HCT116 (cell line): ENCODE results near the gene PADI4. TPM values are rescaled to one million over a fixed set of nuclear protein-coding genes. Genes with fewer than 3 reads are reported as not detected.

Experiments used
- ATAC-seq: fragments of 200-7000 bp; cut with Tn5 transposase; 2 replicates; pipeline ENCODE4 v1.9.1; 2020; ENCODE audit warnings: mild to moderate bottlenecking, moderate library complexity
- BruUV-seq: library from RNA; stranded (reverse); fragments of 400-500 nt; replicated peaks from 2 replicates; lab custom pipeline; 2021; lab: Mats Ljungman, UMichigan
- CTCF ChIA-PET: fragments of 300-600 bp; sonication (Branson Sonifier 250); formaldehyde crosslinking; loops from one replicate; lab custom pipeline; 2021; ENCODE audit warnings: antibody characterized with exemption; lab: Charles Lee
- POLR2A ChIA-PET: fragments of 300-600, 350-600 bp; sonication (Branson Sonifier 250); formaldehyde crosslinking; loops from one replicate; lab custom pipeline; 2021; ENCODE audit warnings: antibody characterized with exemption; lab: Charles Lee
- RAD21 ChIA-PET, 2 experiments: fragments of 300-600 bp; sonication (Branson Sonifier 250); formaldehyde crosslinking; loops; one replicate each; lab custom pipeline; 2023; ENCODE audit warnings: low total read pairs in 2 of 2; ENCODE audit not compliant: uncharacterized antibody in 2 of 2, unreplicated experiment in 2 of 2, low non-redundant PET in 1 of 2; lab: Charles Lee
- DNase-seq: peaks from one replicate; pipeline ENCODE4 v3.0.0-alpha.2; 2010; ENCODE audit warnings: low read depth, low spot score
- H2AFZ ChIP-seq: fragments of 200-600 bp; shearing (Covaris generic), sonication (generic); 2 replicates; pipeline ENCODE4 v1.6.1; 2017; ENCODE audit warnings: low read depth, mixed run types, mixed read lengths, antibody characterized with exemption, low read length; ENCODE audit not compliant: poor library complexity, severe bottlenecking
- H3K27ac ChIP-seq: 2 replicates; pipeline ENCODE4 v1.5.1; 2012; ENCODE audit warnings: low read depth, low read length
- H3K27me3 ChIP-seq: fragments of 200-600 bp; sonication (generic); 2 replicates; pipeline ENCODE4 v1.6.1; 2016; ENCODE audit warnings: mixed run types, low read length, mixed read lengths; ENCODE audit not compliant: insufficient read depth
- H3K36me3 ChIP-seq, 2 experiments: fragments of 200-500 bp in 1 of 2; fragments of 200-600 bp in 1 of 2; sonication (Bioruptor generic) in 1 of 2; sonication (generic) in 1 of 2; 2 replicates each; pipeline versions ENCODE4 v1.5.1 to v1.6.1; 2014 to 2016; ENCODE audit warnings: low read length in 2 of 2, inconsistent platforms in 1 of 2, mixed read lengths in 1 of 2, mixed run types in 1 of 2; ENCODE audit not compliant: insufficient read depth in 2 of 2, control insufficient read depth in 1 of 2
- H3K4me1 ChIP-seq, 2 experiments: fragments of 200-600 bp in 1 of 2; sonication (generic) in 1 of 2; 2 replicates each; pipeline versions ENCODE4 v1.5.1 to v1.6.1; 2012 to 2017; ENCODE audit warnings: low read length in 2 of 2, inconsistent platforms in 1 of 2, mild to moderate bottlenecking in 1 of 2, mixed read lengths in 1 of 2, mixed run types in 1 of 2, moderate library complexity in 1 of 2; ENCODE audit not compliant: insufficient read depth in 2 of 2, control insufficient read depth in 1 of 2
- H3K4me2 ChIP-seq: fragments of 200-600 bp; sonication (generic); 2 replicates; pipeline ENCODE4 v1.6.1; 2017; ENCODE audit warnings: mixed run types, low read length, mixed read lengths
- H3K4me3 ChIP-seq, 2 experiments: fragments of 200-600 bp in 1 of 2; sonication (generic) in 1 of 2; replicated peaks in 1 of 2; 2 replicates each; pipeline ENCODE4 v1.5.1; 2011 to 2016; ENCODE audit warnings: low read length in 2 of 2, control low read depth in 1 of 2, low read depth in 1 of 2, mild to moderate bottlenecking in 1 of 2, mixed read lengths in 1 of 2, mixed run types in 1 of 2
- H3K79me2 ChIP-seq: fragments of 200-600 bp; sonication (generic); 2 replicates; pipeline ENCODE4 v1.6.1; 2017; ENCODE audit warnings: mild to moderate bottlenecking, mixed run types, low read length, moderate library complexity, mixed read lengths; ENCODE audit not compliant: insufficient read depth
- H3K9ac ChIP-seq: fragments of 200-600 bp; sonication (generic); 2 replicates; pipeline ENCODE4 v1.6.1; 2016; ENCODE audit warnings: low read length, mixed read lengths
- H3K9me2 ChIP-seq: fragments of 200-600 bp; sonication (generic), shearing (Covaris generic); 2 replicates; pipeline ENCODE4 v1.6.1; 2017; ENCODE audit warnings: mixed run types, mild to moderate bottlenecking, moderate library complexity; ENCODE audit not compliant: insufficient read depth
- H3K9me3 ChIP-seq, 2 experiments: fragments of 200-500 bp in 1 of 2; fragments of 200-600 bp in 1 of 2; sonication (Bioruptor generic) in 1 of 2; sonication (generic) in 1 of 2; 2 replicates each; pipeline ENCODE4 v1.6.1; 2014 to 2017; ENCODE audit warnings: low read length in 2 of 2, mixed read lengths in 2 of 2, inconsistent platforms in 1 of 2, low read depth in 1 of 2, mild to moderate bottlenecking in 1 of 2, mixed run types in 1 of 2, moderate library complexity in 1 of 2; ENCODE audit not compliant: control insufficient read depth in 1 of 2, insufficient read depth in 1 of 2
- H4K20me1 ChIP-seq: fragments of 200-600 bp; sonication (generic), shearing (Covaris generic); 2 replicates; pipeline ENCODE4 v1.6.1; 2017; ENCODE audit warnings: mixed run types, mild to moderate bottlenecking, moderate library complexity; ENCODE audit not compliant: insufficient read depth
- CEBPB ChIP-seq: IDR thresholded peaks from 2 replicates; pipeline ENCODE4 v1.6.1; 2012; ENCODE audit warnings: low read depth
- CTCF ChIP-seq, 3 experiments: fragments of 200-600 bp in 1 of 3; sonication (generic) in 1 of 3; IDR thresholded peaks in 2 of 3; conservative IDR thresholded peaks in 1 of 3; 2 replicates each; pipeline ENCODE4 v1.5.1; 2012 to 2017; ENCODE audit warnings: low read depth in 2 of 3, low read length in 2 of 3, antibody characterized with exemption in 1 of 3, borderline replicate concordance in 1 of 3, control low read depth in 1 of 3, mild to moderate bottlenecking in 1 of 3, mixed read lengths in 1 of 3, mixed run types in 1 of 3, moderate library complexity in 1 of 3; ENCODE audit not compliant: insufficient read depth in 1 of 3
- EGR1 ChIP-seq: IDR thresholded peaks from 2 replicates; pipeline ENCODE4 v1.6.1; 2012; ENCODE audit warnings: low read depth
- ELF1 ChIP-seq: IDR thresholded peaks from 2 replicates; pipeline ENCODE4 v1.6.1; 2012; ENCODE audit warnings: low read depth, borderline replicate concordance
- EZH2phosphoT487 ChIP-seq: fragments of 200-600 bp; IDR thresholded peaks from 2 replicates; pipeline ENCODE4 v1.6.1; 2018; ENCODE audit warnings: antibody characterized with exemption, borderline replicate concordance
- POLR2AphosphoS5 ChIP-seq: IDR thresholded peaks from 2 replicates; pipeline ENCODE4 v1.6.1; 2011; ENCODE audit warnings: mild to moderate bottlenecking, low read depth, low read length, moderate library complexity
- SIN3A ChIP-seq: IDR thresholded peaks from 2 replicates; pipeline ENCODE4 v1.6.1; 2012; ENCODE audit warnings: low read depth
- TCF7L2 ChIP-seq: IDR thresholded peaks from 2 replicates; pipeline ENCODE4 v1.7.0; 2011; ENCODE audit warnings: borderline replicate concordance, inconsistent platforms; ENCODE audit not compliant: insufficient read depth, insufficient read length; ENCODE audit errors: extremely low read depth
- YY1 ChIP-seq: IDR thresholded peaks from 2 replicates; pipeline ENCODE4 v1.6.1; 2011; ENCODE audit warnings: low read length, low read depth, moderate library complexity, mild to moderate bottlenecking; ENCODE audit not compliant: insufficient replicate concordance; ENCODE audit errors: extremely low read depth
- ZBTB33 ChIP-seq: IDR thresholded peaks from 2 replicates; pipeline ENCODE4 v1.6.1; 2011; ENCODE audit warnings: mild to moderate bottlenecking, low read length, moderate library complexity; ENCODE audit not compliant: insufficient replicate concordance; ENCODE audit errors: extremely low read depth
- ZFX ChIP-seq: fragments of 450-650 bp; IDR thresholded peaks from 2 replicates; pipeline ENCODE4 v1.6.1; 2017
- intact Hi-C: fragments of 100-400 bp; cut with micrococcal nuclease; formaldehyde crosslinking; loops from 2 replicates; pipeline ENCODE4 v1.10.0; 2022
- total RNA-seq: library from RNA; stranded (reverse); gene quantifications from one replicate; pipeline ENCODE4 v1.2.1, GENCODE V29; 2021; ENCODE audit not compliant: unreplicated experiment
- TF ChIP-seq, protein P1 (sequence below): IDR thresholded peaks from 2 replicates; pipeline ENCODE4 v1.6.1; 2012
- TF ChIP-seq, protein P2 (sequence below): IDR thresholded peaks from 2 replicates; pipeline ENCODE4 v1.6.1; 2012

Gene PADI4
- total RNA-seq, 1 experiment from 2014 or later = 0.44 TPM

GRCh38 chr1:17272646-17273045 is 35.4 kb upstream of the PADI4 start:
- intact Hi-C loops = loop anchor here (5.0 kb wide), 1 partner anchor 210 kb away; no protein-coding TSS in a partner anchor
- no peaks in the 10 kb centered on the region for H3K79me2 ChIP-seq
- no peak overlapping the region for H3K27ac ChIP-seq
- DNase-seq (no peak), ATAC-seq (no peak)
- no peaks in the 10 kb centered on the region for H4K20me1 ChIP-seq
- no peaks in the 10 kb centered on the region for H3K36me3 ChIP-seq
- no peaks in the 10 kb centered on the region for H3K9me2 ChIP-seq
- H3K27me3 ChIP-seq = no peaks in the 10 kb centered on the region
- no peak overlapping the region for H2AFZ ChIP-seq
- no peak overlapping the region for H3K4me3 ChIP-seq
- no TSS peak for BruUV-seq
- TF ChIP-seq ZFX (no peak), TCF7L2 (no peak), ZBTB33 (no peak), CEBPB (no peak), EGR1 (no peak)
- TF ChIP-seq, protein P1, sequence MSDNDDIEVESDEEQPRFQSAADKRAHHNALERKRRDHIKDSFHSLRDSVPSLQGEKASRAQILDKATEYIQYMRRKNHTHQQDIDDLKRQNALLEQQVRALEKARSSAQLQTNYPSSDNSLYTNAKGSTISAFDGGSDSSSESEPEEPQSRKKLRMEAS = no peak
- ChIA-PET RAD21 (no interaction called here), CTCF (interaction anchor here (1.2 kb wide), 1 partner anchor 147 kb away, joined by 3 read pairs; no protein-coding TSS in a partner anchor), POLR2A (no interaction called here)
- peaks cover 0 to 12% of the 10 kb centered on the region in 2 experiments; a peak in 2 of 4 replicates for H3K4me1 ChIP-seq
- H3K9ac ChIP-seq = no peak overlapping the region
- H3K9me3 ChIP-seq = no peaks in the 10 kb centered on the region
- H3K4me2 ChIP-seq = no peak overlapping the region

GRCh38 chr1:17273096-17273495 is 34.9 kb upstream of the PADI4 start:
- H3K4me1 ChIP-seq = peaks cover 0 to 12% of the 10 kb centered on the region in 2 experiments; a peak in 2 of 4 replicates
- no peaks in the 10 kb centered on the region for H3K36me3 ChIP-seq
- no peak overlapping the region for H3K4me3 ChIP-seq
- H3K27ac ChIP-seq = no peak overlapping the region
- H3K79me2 ChIP-seq = no peaks in the 10 kb centered on the region
- no TSS peak for BruUV-seq
- H4K20me1 ChIP-seq = no peaks in the 10 kb centered on the region
- H3K27me3 ChIP-seq = no peaks in the 10 kb centered on the region
- ChIA-PET POLR2A (no interaction called here), CTCF (interaction anchor here (1.0 to 1.3 kb wide), 4 partner anchors 9 to 24 kb away, joined by 3 to 6 read pairs (median 6); partner anchors contain the start of gene PADI3), RAD21 (interaction anchor here in 1 of 2 experiments (0.5 to 1.1 kb wide), 3 partner anchors 33 to 148 kb away, joined by 3 to 4 read pairs (median 3); no protein-coding TSS in a partner anchor)
- H2AFZ ChIP-seq = no peak overlapping the region
- no peak for DNase-seq
- no peak for ATAC-seq
- H3K9ac ChIP-seq = no peak overlapping the region
- H3K4me2 ChIP-seq = no peak overlapping the region
- H3K9me3 ChIP-seq = no peaks in the 10 kb centered on the region
- no peaks in the 10 kb centered on the region for H3K9me2 ChIP-seq
- intact Hi-C loops = loop anchor here (5.0 kb wide), 1 partner anchor 211 kb away; no protein-coding TSS in a partner anchor
- TF ChIP-seq CTCF (IDR thresholded peaks at IDR 0.05 in 2 of 3, conservative IDR thresholded peaks at IDR 0.05 in 1 of 3; ENCODE audit: borderline replicate concordance in 1 of 3, insufficient read depth in 1 of 3, low read depth in 2 of 3, low read length in 2 of 3) (no peak), POLR2AphosphoS5 (no peak), EZH2phosphoT487 (no peak), YY1 (no peak), SIN3A (no peak), ELF1 (no peak)
- TF ChIP-seq, protein P2, sequence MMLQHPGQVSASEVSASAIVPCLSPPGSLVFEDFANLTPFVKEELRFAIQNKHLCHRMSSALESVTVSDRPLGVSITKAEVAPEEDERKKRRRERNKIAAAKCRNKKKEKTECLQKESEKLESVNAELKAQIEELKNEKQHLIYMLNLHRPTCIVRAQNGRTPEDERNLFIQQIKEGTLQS = no peak
- TF ChIP-seq, protein P1 = no peak
